HepG2 (cell line): ENCODE measurements around the gene ASPRV1. TPM values are rescaled to one million over a fixed set of nuclear protein-coding genes. Genes with fewer than 3 reads are reported as not detected.
A peak's percentile ranks its signal among the peaks of the same experiment; 100 is the strongest.

ENCODE experiments used
- CREM ChIP-seq, 2 experiments: sonication (generic) in 1 of 2; formaldehyde crosslinking in 1 of 2; IDR thresholded peaks; 2 replicates each; pipeline versions ENCODE4 v1.4.0 to v1.6.1; 2016 to 2020; ENCODE audit warnings: antibody characterized with exemption in 1 of 2, mild to moderate bottlenecking in 1 of 2, missing genetic modification reagents in 1 of 2
- ELK4 ChIP-seq: sonication (generic); formaldehyde crosslinking; IDR thresholded peaks from 2 replicates; pipeline ENCODE4 v1.9.0; 2021; ENCODE audit warnings: missing genetic modification reagents, borderline replicate concordance
- GPN1 ChIP-seq: sonication (generic); formaldehyde crosslinking; IDR thresholded peaks from 2 replicates; pipeline ENCODE4 v1.5.1; 2020; ENCODE audit warnings: missing genetic modification reagents, borderline replicate concordance
- HNRNPL ChIP-seq: fragments of 200-400 bp; formaldehyde crosslinking; IDR thresholded peaks from 2 replicates; pipeline ENCODE4 v1.6.1; 2017; ENCODE audit warnings: mild to moderate bottlenecking, low read depth, low read length
- IRF9 ChIP-seq: sonication (generic); formaldehyde crosslinking; IDR thresholded peaks from 2 replicates; pipeline ENCODE4 v1.8.0; 2022; ENCODE audit warnings: missing genetic modification reagents, mild to moderate bottlenecking, borderline replicate concordance
- MLLT10 ChIP-seq: sonication (generic); formaldehyde crosslinking; IDR thresholded peaks from 2 replicates; pipeline ENCODE4 v1.4.0; 2020; ENCODE audit warnings: missing genetic modification reagents
- MTF1 ChIP-seq: sonication (generic); formaldehyde crosslinking; IDR thresholded peaks from 2 replicates; pipeline ENCODE4 v1.5.0; 2020; ENCODE audit warnings: missing genetic modification reagents
- NBN ChIP-seq: fragments of 450-650 bp; conservative IDR thresholded peaks from 2 replicates; pipeline ENCODE4 v1.6.1; 2017
- NR2F2 ChIP-seq: IDR thresholded peaks from 2 replicates; pipeline ENCODE4 v1.6.1; 2012; ENCODE audit warnings: low read depth, inconsistent platforms, borderline replicate concordance
- TBL1XR1 ChIP-seq: fragments of 150-350 bp; IDR thresholded peaks from 2 replicates; pipeline ENCODE4 v1.6.1; 2014; ENCODE audit warnings: borderline replicate concordance, low read length; ENCODE audit not compliant: partially characterized antibody
- ZFP91 ChIP-seq: sonication (generic); formaldehyde crosslinking; IDR thresholded peaks from 2 replicates; pipeline ENCODE4 v1.9.0; 2022; ENCODE audit warnings: missing genetic modification reagents, mild to moderate bottlenecking, borderline replicate concordance
- ZMYM2 ChIP-seq: sonication (generic); formaldehyde crosslinking; IDR thresholded peaks from 2 replicates; pipeline ENCODE4 v1.8.0; 2022; ENCODE audit warnings: mild to moderate bottlenecking, missing genetic modification reagents
- ZNF256 ChIP-seq: sonication (generic); formaldehyde crosslinking; conservative IDR thresholded peaks from 2 replicates; pipeline ENCODE4 v1.4.0; 2020; ENCODE audit warnings: missing genetic modification reagents
- ZNF276 ChIP-seq: sonication (generic); formaldehyde crosslinking; IDR thresholded peaks from 2 replicates; pipeline ENCODE4 v1.4.0; 2020; ENCODE audit warnings: mild to moderate bottlenecking, low read depth, missing genetic modification reagents
- ZNF484 ChIP-seq: sonication (generic); formaldehyde crosslinking; IDR thresholded peaks from 2 replicates; pipeline ENCODE4 v1.5.1; 2020; ENCODE audit warnings: mild to moderate bottlenecking, low read depth, missing genetic modification reagents, borderline replicate concordance
- ZNF724P ChIP-seq: sonication (generic); formaldehyde crosslinking; IDR thresholded peaks from 2 replicates; pipeline ENCODE4 v1.8.0; 2022; ENCODE audit warnings: missing genetic modification reagents, borderline replicate concordance
- ZNF768 ChIP-seq: sonication (generic); formaldehyde crosslinking; IDR thresholded peaks from 2 replicates; pipeline ENCODE4 v1.4.0; 2020; ENCODE audit warnings: missing genetic modification reagents
- ZNF777 ChIP-seq: sonication (generic); formaldehyde crosslinking; IDR thresholded peaks from 2 replicates; pipeline ENCODE4 v1.4.0; 2020; ENCODE audit warnings: missing genetic modification reagents
- ZSCAN5A ChIP-seq: sonication (generic); formaldehyde crosslinking; IDR thresholded peaks from 2 replicates; pipeline ENCODE4 v1.8.0; 2022; ENCODE audit warnings: mild to moderate bottlenecking, missing genetic modification reagents, borderline replicate concordance
- polyA plus RNA-seq, 8 experiments: library from polyadenylated mRNA; depleted of rRNA in 3 of 8; stranded (reverse) in 7 of 8; unstranded in 1 of 8; fragments of >200 nt; fragmentation: Illumina TruSeq in 4 of 8; extraction: Trizol in 4 of 8; gene quantifications; 2 replicates each; pipeline versions ENCODE4 v1.2.1 to v1.2.3, GENCODE V29; 2011 to 2016; ENCODE audit warnings: low read depth in 4 of 8, missing spikeins in 1 of 8, mixed read lengths in 1 of 8; ENCODE audit not compliant: insufficient read depth in 1 of 8
- total RNA-seq, 5 experiments: library from RNA; depleted of rRNA; stranded (reverse); fragments of >200 nt; fragmentation: Illumina TruSeq; extraction: Trizol; gene quantifications; 2 replicates each; pipeline ENCODE4 v1.2.3, GENCODE V29; 2016; ENCODE audit warnings: low read depth in 1 of 5

ASPRV1 gene
- total and polyA plus RNA-seq, 2 of the 13 experiments (the other 11 are each of a cell fraction or from before 2014, with no cell fraction given): 0.40 to 0.48 TPM

GRCh38 chr2:69914164-69914949, 47.1 kb downstream of the ASPRV1 start (continued):
- TF ChIP-seq ZNF768 (CRISPR knock-in tag): peak; percentile 86
- no peak; the same call in 1 of the 2 replicates for TF ChIP-seq ZSCAN5A (CRISPR knock-in tag)
- TF ChIP-seq ELK4 (CRISPR knock-in tag): no peak
- TF ChIP-seq ZNF484: 0 out of 2 replicates have a peak, but pooled peaks have one; percentile 64
- TF ChIP-seq NR2F2: peak; percentile 53; the same call in 1 of the 2 replicates
- TF ChIP-seq ZNF276: peak; percentile 98
- TF ChIP-seq NBN: no peak
- TF ChIP-seq MLLT10: no peak
- TF ChIP-seq HNRNPL: peak; percentile 90
- 0 out of 2 replicates have a peak, but pooled peaks have one; percentile 12 for TF ChIP-seq GPN1 (CRISPR knock-in tag)
- peak; percentile 44 for TF ChIP-seq TBL1XR1
- TF ChIP-seq ZNF777 (CRISPR knock-in tag): peak; percentile 58
- TF ChIP-seq ZMYM2 (CRISPR knock-in tag): peak; percentile 21; the same call in 1 of the 2 replicates
- peak; percentile 58; the same call in 1 of the 2 replicates for TF ChIP-seq ZNF256 (CRISPR knock-in tag)
- TF ChIP-seq ZNF724P: peak; percentile 96; the same call in 1 of the 2 replicates
- peak; percentile 95 for TF ChIP-seq ZFP91 (CRISPR knock-in tag)
- TF ChIP-seq MTF1 (CRISPR knock-in tag): peak; percentile 67; the same call in 1 of the 2 replicates
- TF ChIP-seq CREM (IDR thresholded peaks at IDR 0.05): peak; percentile 84
- TF ChIP-seq CREM (CRISPR knock-in tag; IDR thresholded peaks at IDR 0.05): no peak
- TF ChIP-seq IRF9 (CRISPR knock-in tag): peak; percentile 85
